ENCODE measurements around the gene PCDH15. TPM values are rescaled to one million over a fixed set of nuclear protein-coding genes. Genes with fewer than 3 reads are reported as not detected.

Gene PCDH15
- total and polyA plus RNA-seq, 2 of the 13 experiments (the other 11 are each of a cell fraction or from before 2014, with no cell fraction given): not detected

GRCh38 chr10:53771701-53772100 lies 1029.3 kb downstream of the PCDH15 start (continued):
- TF ChIP-seq ZNF556 (CRISPR knock-in tag; IDR thresholded peaks at IDR 0.05; ENCODE audit: borderline replicate concordance) (no peak), HMGA1 (CRISPR knock-in tag; conservative IDR thresholded peaks at IDR 0.05) (no peak), NFATC3 (CRISPR knock-in tag; IDR thresholded peaks at IDR 0.05) (no peak), FOXM1 (CRISPR knock-in tag; IDR thresholded peaks at IDR 0.05) (no peak), SSRP1 (CRISPR knock-in tag; IDR thresholded peaks at IDR 0.05) (no peak), ZNF773 (CRISPR knock-in tag; IDR thresholded peaks at IDR 0.05; ENCODE audit: borderline replicate concordance) (no peak), HINFP (CRISPR knock-in tag; IDR thresholded peaks at IDR 0.05; ENCODE audit: low read depth) (no peak), ARNTL (CRISPR knock-in tag; IDR thresholded peaks at IDR 0.05) (no peak), ZSCAN9 (CRISPR knock-in tag; IDR thresholded peaks at IDR 0.05; ENCODE audit: borderline replicate concordance) (no peak), NPAS2 (CRISPR knock-in tag; IDR thresholded peaks at IDR 0.05; ENCODE audit: borderline replicate concordance) (no peak), ZNF678 (CRISPR knock-in tag; IDR thresholded peaks at IDR 0.05) (no peak), GPBP1L1 (CRISPR knock-in tag; IDR thresholded peaks at IDR 0.05) (no peak), KDM5A (IDR thresholded peaks at IDR 0.05; ENCODE audit: borderline replicate concordance, low read length) (no peak)

GRCh38 chr10:53770903-53771302 lies 1030.1 kb downstream of the PCDH15 start:
- Histone ChIP-seq H4K20me1 (ENCODE audit: insufficient read depth, low read length) (no peaks in the 10 kb centered on the region), H3K27ac (ENCODE audit: extremely low read length, insufficient read depth, low read length) (no peak overlapping the region), H3K27me3 (ENCODE audit: control insufficient read depth in 1 of 2, insufficient read depth in 2 of 2, low read length in 2 of 2) (no peaks in the 10 kb centered on the region), H3K4me3 (replicated peaks in 1 of 3; ENCODE audit: insufficient read depth in 1 of 3, low read depth in 2 of 3, low read length in 3 of 3) (no peak overlapping the region), H3K79me2 (ENCODE audit: insufficient read depth, low read length) (no peaks in the 10 kb centered on the region), H3K9ac (ENCODE audit: insufficient read depth, low read depth, low read length) (no peak overlapping the region), H3K36me3 (replicated peaks in 1 of 2; ENCODE audit: control insufficient read depth in 1 of 2, insufficient read depth in 2 of 2, low read length in 2 of 2) (no peaks in the 10 kb centered on the region), H3K4me1 (ENCODE audit: insufficient read depth, low read length) (no peaks in the 10 kb centered on the region), H2AFZ (ENCODE audit: low read length) (no peak overlapping the region), H3K9me3 (ENCODE audit: low read length) (no peaks in the 10 kb centered on the region), H3K4me2 (ENCODE audit: low read depth, low read length) (no peak overlapping the region)
- WGBS (ENCODE audit: low lambda C conversion rate): 15% methylated on average over 6 of the region's 6 CpGs
- FAIRE-seq (no peak), ATAC-seq (no peak), DNase-seq (ENCODE audit: low spot score) (no peak)
- BruUV-seq (replicated peaks): no TSS peak
- in situ Hi-C loops (cut with HindIII; ENCODE audit: extremely low pct_ligation_motif_present, low pct_unique_long_range_greater_than_20kb): no loop called here
- intact Hi-C loops (cut with micrococcal nuclease; ENCODE audit: unreplicated experiment): no loop called here
- ChIA-PET POLR2A (no interaction called here), CTCF (ENCODE audit: low intra/inter-chr PET ratio, low total read pairs) (no interaction called here)
- TF ChIP-seq SOX5 (CRISPR knock-in tag; IDR thresholded peaks at IDR 0.05; ENCODE audit: borderline replicate concordance): no peak
- TF ChIP-seq MTERF4 (CRISPR knock-in tag; IDR thresholded peaks at IDR 0.05): no peak
- TF ChIP-seq NFKB2 (CRISPR knock-in tag; IDR thresholded peaks at IDR 0.05; ENCODE audit: borderline replicate concordance): no peak
- TF ChIP-seq FOXA3 (CRISPR knock-in tag; IDR thresholded peaks at IDR 0.05): no peak
- TF ChIP-seq ZNF720 (CRISPR knock-in tag; IDR thresholded peaks at IDR 0.05): no peak
- no peak for TF ChIP-seq UBTF (CRISPR knock-in tag; IDR thresholded peaks at IDR 0.05)
- TF ChIP-seq ZNF329 (CRISPR knock-in tag; IDR thresholded peaks at IDR 0.05; ENCODE audit: low read depth): no peak
- TF ChIP-seq SIN3A (IDR thresholded peaks at IDR 0.05; ENCODE audit: borderline replicate concordance, low read depth, low read length): no peak

All from HepG2 (cell line).